ENCODE data around the gene MT1HL1. TPM values are rescaled to one million over a fixed set of nuclear protein-coding genes. Genes with fewer than 3 reads are reported as not detected.

MT1HL1 gene
- total RNA-seq, 1 experiment from 2014 or later, result not detected

GRCh38 chr1:237016626-237017025 lies 12.4 kb upstream of the MT1HL1 start:
- no peak for DNase-seq
- no peak overlapping the region for H2BK15ac ChIP-seq (ENCODE audit: low read depth, low read length)

More at GRCh38 chr1:237016626-237017025, 12.4 kb upstream of the MT1HL1 start:
- H2BK120ac ChIP-seq (ENCODE audit: low read depth, low read length, poor library complexity, severe bottlenecking), result no peak overlapping the region
- H2AFZ ChIP-seq (ENCODE audit: low read length), result no peak overlapping the region
- TF ChIP-seq, protein P1, sequence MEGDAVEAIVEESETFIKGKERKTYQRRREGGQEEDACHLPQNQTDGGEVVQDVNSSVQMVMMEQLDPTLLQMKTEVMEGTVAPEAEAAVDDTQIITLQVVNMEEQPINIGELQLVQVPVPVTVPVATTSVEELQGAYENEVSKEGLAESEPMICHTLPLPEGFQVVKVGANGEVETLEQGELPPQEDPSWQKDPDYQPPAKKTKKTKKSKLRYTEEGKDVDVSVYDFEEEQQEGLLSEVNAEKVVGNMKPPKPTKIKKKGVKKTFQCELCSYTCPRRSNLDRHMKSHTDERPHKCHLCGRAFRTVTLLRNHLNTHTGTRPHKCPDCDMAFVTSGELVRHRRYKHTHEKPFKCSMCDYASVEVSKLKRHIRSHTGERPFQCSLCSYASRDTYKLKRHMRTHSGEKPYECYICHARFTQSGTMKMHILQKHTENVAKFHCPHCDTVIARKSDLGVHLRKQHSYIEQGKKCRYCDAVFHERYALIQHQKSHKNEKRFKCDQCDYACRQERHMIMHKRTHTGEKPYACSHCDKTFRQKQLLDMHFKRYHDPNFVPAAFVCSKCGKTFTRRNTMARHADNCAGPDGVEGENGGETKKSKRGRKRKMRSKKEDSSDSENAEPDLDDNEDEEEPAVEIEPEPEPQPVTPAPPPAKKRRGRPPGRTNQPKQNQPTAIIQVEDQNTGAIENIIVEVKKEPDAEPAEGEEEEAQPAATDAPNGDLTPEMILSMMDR (conservative IDR thresholded peaks at IDR 0.05), result 0 out of 3 replicates have a peak, but pooled peaks have one; percentile 10
- no peaks in the 10 kb centered on the region for H3K9me3 ChIP-seq (ENCODE audit: control insufficient read depth, low read depth, low read length)
- H3K79me1 ChIP-seq (ENCODE audit: insufficient read depth, low read depth, low read length, poor library complexity, severe bottlenecking), result no peaks in the 10 kb centered on the region
- H3K27me3 Mint-ChIP-seq (ENCODE audit: low read depth), result no peaks in the 10 kb centered on the region
- H3K4me3 Mint-ChIP-seq, result peak overlapping the region in 1 of 2 experiments; percentile 7; a peak in 1 of 5 replicates
- no peak overlapping the region for H3K23ac ChIP-seq (ENCODE audit: insufficient read length, low read depth, low read length)
- H3K79me2 ChIP-seq (ENCODE audit: insufficient read depth, low read length), result no peaks in the 10 kb centered on the region
- no peak overlapping the region for H3K9ac ChIP-seq (ENCODE audit: extremely low read depth, insufficient read length, low read length)
- no peaks in the 10 kb centered on the region for H3K23me2 ChIP-seq (ENCODE audit: insufficient read length, low read depth, low read length, poor library complexity, severe bottlenecking)
- no peak overlapping the region for H4K91ac ChIP-seq (ENCODE audit: insufficient read length, low read depth, low read length)
- H3K4ac ChIP-seq (ENCODE audit: low read depth, low read length), result no peak overlapping the region
- no peak overlapping the region for H2BK5ac ChIP-seq (ENCODE audit: insufficient read length, low read length)
- H2BK12ac ChIP-seq (ENCODE audit: insufficient read length, low read depth, low read length), result no peak overlapping the region
- H3K56ac ChIP-seq (ENCODE audit: insufficient read length, low read depth, low read length), result no peak overlapping the region
- H4K5ac ChIP-seq (ENCODE audit: insufficient read length, low read depth, low read length), result no peak overlapping the region
- no peak overlapping the region for H3K14ac ChIP-seq (ENCODE audit: insufficient read depth, low read length)
- no peaks in the 10 kb centered on the region; a peak in 1 of 7 replicates for H3K36me3 Mint-ChIP-seq (ENCODE audit: insufficient read depth in 1 of 3, low read depth in 3 of 3)
- H4K8ac ChIP-seq (replicated peaks; ENCODE audit: insufficient read length, low read depth, low read length), result no peak overlapping the region
- H3K27ac Mint-ChIP-seq, result peak overlapping the region; percentile 85 to 98 (median 86)
- no peak overlapping the region for H3K18ac ChIP-seq (ENCODE audit: insufficient read length, low read depth, low read length)
- no peak overlapping the region for H3T11ph ChIP-seq (ENCODE audit: low read length)
- peaks cover 2% of the 10 kb centered on the region; the same call in 1 of the 2 replicates for H3K4me1 ChIP-seq (ENCODE audit: insufficient read depth, low read length)
- peak overlapping the region; percentile 44 for H3K27ac ChIP-seq (ENCODE audit: insufficient read length, low read depth, low read length)
- no peaks in the 10 kb centered on the region for H4K20me1 ChIP-seq (ENCODE audit: control insufficient read depth, insufficient read depth, insufficient read length)
- WGBS (ENCODE audit: extremely low coverage, insufficient read length, low lambda C conversion rate), result no CpG with 5 or more reads among the region's 1 CpG
- H2AK5ac ChIP-seq (ENCODE audit: insufficient read length, low read length), result no peak overlapping the region
- H3K4me2 ChIP-seq (ENCODE audit: insufficient read depth, insufficient read length, low read length), result no peak overlapping the region
- H3K4me1 Mint-ChIP-seq, result peaks cover 32% of the 10 kb centered on the region in 2 experiments
- no peaks in the 10 kb centered on the region for H3K9me3 Mint-ChIP-seq
- H2BK20ac ChIP-seq (ENCODE audit: low read depth, low read length, poor library complexity, severe bottlenecking), result no peak overlapping the region
- no peaks in the 10 kb centered on the region for H3K27me3 ChIP-seq (ENCODE audit: insufficient read depth, low read length)
